GM20000 (cell line): ENCODE measurements around the gene TGIF1.

ENCODE experiments used
- DNase-seq: peaks from one replicate; pipeline ENCODE4 v3.0.0; 2012; ENCODE audit warnings: low spot score
- CTCF ChIP-seq: IDR thresholded peaks from 2 replicates; pipeline ENCODE4 v1.5.1; 2012; ENCODE audit warnings: mild to moderate bottlenecking, control low read depth; ENCODE audit errors: extremely low read depth, missing control alignments

Gene TGIF1

GRCh38 chr18:3422905-3423304, 27.1 kb upstream of the TGIF1 start:
- DNase-seq = no peak
- TF ChIP-seq CTCF = no peak

GRCh38 chr18:3424280-3424890, 25.6 kb upstream of the TGIF1 start:
- TF ChIP-seq CTCF = no peak
- DNase-seq = no peak

GRCh38 chr18:3425030-3425429, 24.9 kb upstream of the TGIF1 start:
- DNase-seq = no peak
- no peak for TF ChIP-seq CTCF

GRCh38 chr18:3425446-3425845, 24.5 kb upstream of the TGIF1 start:
- no peak for TF ChIP-seq CTCF
- DNase-seq = no peak

GRCh38 chr18:3426074-3426473, 23.9 kb upstream of the TGIF1 start:
- no peak for TF ChIP-seq CTCF
- DNase-seq = no peak

GRCh38 chr18:3427944-3428343, 22.0 kb upstream of the TGIF1 start:
- no peak for DNase-seq
- TF ChIP-seq CTCF = no peak

GRCh38 chr18:3429121-3429520, 20.9 kb upstream of the TGIF1 start:
- DNase-seq = no peak
- TF ChIP-seq CTCF = no peak
